ENCODE data around the gene PLA2G6.

PLA2G6 gene

DNA sequence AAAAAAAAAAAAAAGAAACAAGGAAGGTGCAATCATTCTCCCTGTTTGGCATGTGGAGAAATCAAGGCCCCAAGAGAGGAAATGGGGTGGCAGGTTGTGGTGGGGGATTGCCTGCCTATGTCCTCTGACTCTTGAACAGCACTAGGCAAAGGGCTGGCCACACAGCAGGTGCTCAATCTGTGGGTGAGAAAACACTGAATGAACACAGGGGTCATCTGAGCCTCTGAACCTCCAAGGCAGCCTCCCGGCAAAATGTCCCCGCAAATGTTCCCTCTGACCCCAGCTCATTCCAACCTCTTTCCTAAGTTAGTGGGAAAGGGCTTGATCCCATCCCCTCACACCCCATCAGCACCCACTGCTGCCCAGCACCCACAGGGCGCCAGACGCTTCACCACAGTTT, 4.6 kb downstream of the PLA2G6 start:
- peaks cover 16% of the 10 kb centered on the region for H3K4me1 ChIP-seq (ENCODE audit: control insufficient read depth, insufficient read depth, low read length)
- no peak overlapping the region for H3K9ac ChIP-seq (ENCODE audit: low read length)
- no peak overlapping the region for H3K27ac ChIP-seq (ENCODE audit: low read depth, low read length)

DNA sequence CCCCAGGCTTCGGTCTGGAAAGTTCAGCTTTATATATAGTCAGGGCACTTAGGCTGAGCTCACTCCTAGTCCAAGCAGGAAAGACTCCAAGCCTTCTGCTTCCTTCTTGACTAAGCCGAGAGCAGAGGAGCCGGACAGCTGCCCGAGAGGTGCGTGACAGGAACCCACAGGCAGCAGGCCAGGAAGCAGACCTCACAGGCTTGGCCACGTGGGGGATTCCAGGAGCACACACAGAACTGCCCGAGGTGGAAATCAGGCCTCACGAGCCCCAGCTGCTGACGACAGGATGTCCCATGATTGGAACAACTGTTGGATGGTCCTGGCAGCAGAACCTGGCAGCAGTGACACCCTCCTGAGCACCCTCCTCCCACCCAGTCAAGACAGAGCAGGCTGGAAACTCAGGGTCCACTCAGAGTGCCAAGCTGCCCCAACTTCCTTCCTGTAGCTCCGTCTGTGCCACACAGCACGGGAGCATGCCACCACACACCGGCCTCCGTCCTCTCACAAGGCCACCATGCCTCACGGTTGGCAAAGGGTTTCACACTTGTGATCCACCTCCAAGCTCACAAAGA, 5.4 kb downstream of the PLA2G6 start:
- peaks cover 16% of the 10 kb centered on the region for H3K4me1 ChIP-seq (ENCODE audit: control insufficient read depth, insufficient read depth, low read length)
- no peaks in the 10 kb centered on the region for H3K36me3 ChIP-seq (ENCODE audit: control insufficient read depth, insufficient read depth, low read length)
- no peak overlapping the region for H3K4me3 ChIP-seq (ENCODE audit: low read length)
- peak overlapping the region; percentile 40 for H3K27ac ChIP-seq (ENCODE audit: low read depth, low read length)
- H3K27me3 ChIP-seq (ENCODE audit: control insufficient read depth, insufficient read depth, low read length) = no peaks in the 10 kb centered on the region
- no peak overlapping the region for H3K9ac ChIP-seq (ENCODE audit: low read length)

More for the DNA sequence above, 4.6 kb downstream of the PLA2G6 start:
- no peak overlapping the region for H3K4me3 ChIP-seq (ENCODE audit: low read length)
- H3K36me3 ChIP-seq (ENCODE audit: control insufficient read depth, insufficient read depth, low read length) = no peaks in the 10 kb centered on the region
- no peaks in the 10 kb centered on the region for H3K27me3 ChIP-seq (ENCODE audit: control insufficient read depth, insufficient read depth, low read length)

GRCh38 chr22:38175206-38176118, 6.2 kb downstream of the PLA2G6 start:
- peaks cover 10% of the 10 kb centered on the region for H3K4me1 ChIP-seq (ENCODE audit: control insufficient read depth, insufficient read depth, low read length)
- no peaks in the 10 kb centered on the region for H3K36me3 ChIP-seq (ENCODE audit: control insufficient read depth, insufficient read depth, low read length)
- peak overlapping the region; percentile 40 for H3K27ac ChIP-seq (ENCODE audit: low read depth, low read length)
- no peak overlapping the region for H3K4me3 ChIP-seq (ENCODE audit: low read length)
- H3K27me3 ChIP-seq (ENCODE audit: control insufficient read depth, insufficient read depth, low read length) = no peaks in the 10 kb centered on the region
- no peak overlapping the region for H3K9ac ChIP-seq (ENCODE audit: low read length)

DNA sequence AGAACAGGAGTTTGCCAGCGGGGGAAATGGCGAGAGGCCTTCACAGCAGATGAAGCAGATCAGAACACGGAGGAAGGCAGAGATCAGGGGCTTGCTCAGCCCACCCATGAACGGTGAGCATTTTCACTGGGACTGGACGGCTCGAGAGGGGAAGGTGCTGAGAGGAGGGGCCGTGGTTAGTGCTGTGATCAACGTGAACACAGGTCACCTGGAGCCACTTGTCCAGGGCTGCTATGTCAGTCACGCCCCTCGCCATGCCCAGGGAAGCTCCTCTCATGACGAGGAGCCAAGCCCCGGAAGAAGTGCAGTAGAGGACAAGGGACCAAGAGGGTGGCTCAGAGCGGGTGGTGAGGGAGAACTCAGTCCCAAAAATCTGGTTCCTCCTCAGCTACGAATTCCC, 7.0 kb downstream of the PLA2G6 start:
- Histone ChIP-seq H3K4me1 (ENCODE audit: control insufficient read depth, insufficient read depth, low read length) (peaks cover 10% of the 10 kb centered on the region), H3K9ac (ENCODE audit: low read length) (no peak overlapping the region), H3K36me3 (ENCODE audit: control insufficient read depth, insufficient read depth, low read length) (no peaks in the 10 kb centered on the region), H3K4me3 (ENCODE audit: low read length) (no peak overlapping the region), H3K27ac (ENCODE audit: low read depth, low read length) (no peak overlapping the region), H3K27me3 (ENCODE audit: control insufficient read depth, insufficient read depth, low read length) (no peaks in the 10 kb centered on the region)

GRCh38 chr22:38173641-38173906, 8.1 kb downstream of the PLA2G6 start:
- Histone ChIP-seq H3K27ac (ENCODE audit: low read depth, low read length) (no peak overlapping the region), H3K36me3 (ENCODE audit: control insufficient read depth, insufficient read depth, low read length) (no peaks in the 10 kb centered on the region), H3K4me3 (ENCODE audit: low read length) (no peak overlapping the region), H3K27me3 (ENCODE audit: control insufficient read depth, insufficient read depth, low read length) (no peaks in the 10 kb centered on the region), H3K9ac (ENCODE audit: low read length) (no peak overlapping the region), H3K4me1 (ENCODE audit: control insufficient read depth, insufficient read depth, low read length) (peaks cover 10% of the 10 kb centered on the region)

DNA sequence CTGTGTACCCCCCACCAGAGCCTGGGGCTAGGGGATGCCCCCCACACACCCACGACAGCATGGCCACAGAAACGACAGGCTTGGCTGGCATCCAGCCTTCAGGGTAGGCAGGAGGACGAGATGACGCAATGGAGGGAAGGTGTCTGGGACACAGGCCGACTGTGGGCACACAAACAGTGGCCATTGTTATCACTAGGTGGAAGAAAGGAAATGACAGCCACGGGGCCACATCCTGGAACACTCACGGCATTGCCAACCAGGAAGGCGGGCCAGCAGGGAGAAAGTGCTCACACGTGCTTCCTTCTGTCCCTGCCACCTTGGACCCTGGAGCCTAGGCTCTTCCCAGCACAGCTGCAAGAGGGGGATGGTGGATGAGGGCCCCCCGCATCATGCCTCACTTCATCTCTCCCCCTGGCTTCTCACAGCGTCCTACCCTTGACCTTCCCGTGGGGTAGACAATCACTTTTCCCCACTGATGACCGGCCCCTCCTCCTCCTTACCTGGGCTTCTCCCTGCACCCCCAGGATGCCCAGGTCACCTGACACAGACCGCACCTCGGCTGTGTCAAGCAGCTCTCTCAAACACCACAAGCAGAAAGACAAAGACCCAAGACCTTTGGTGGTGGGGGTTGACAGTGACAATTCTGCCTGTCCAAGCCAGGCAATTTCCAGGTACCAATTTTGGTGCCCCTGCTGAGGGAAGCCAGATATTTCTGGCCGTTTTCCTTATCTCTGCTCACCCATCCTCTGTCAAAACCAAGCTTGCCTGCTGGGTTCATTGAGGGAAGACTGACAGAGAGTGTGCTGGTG, 8.6 kb downstream of the PLA2G6 start:
- Histone ChIP-seq H3K27ac (ENCODE audit: low read depth, low read length) (no peak overlapping the region), H3K4me3 (ENCODE audit: low read length) (no peak overlapping the region), H3K4me1 (ENCODE audit: control insufficient read depth, insufficient read depth, low read length) (peaks cover 8% of the 10 kb centered on the region), H3K36me3 (ENCODE audit: control insufficient read depth, insufficient read depth, low read length) (no peaks in the 10 kb centered on the region), H3K9ac (ENCODE audit: low read length) (no peak overlapping the region), H3K27me3 (ENCODE audit: control insufficient read depth, insufficient read depth, low read length) (no peaks in the 10 kb centered on the region)

DNA sequence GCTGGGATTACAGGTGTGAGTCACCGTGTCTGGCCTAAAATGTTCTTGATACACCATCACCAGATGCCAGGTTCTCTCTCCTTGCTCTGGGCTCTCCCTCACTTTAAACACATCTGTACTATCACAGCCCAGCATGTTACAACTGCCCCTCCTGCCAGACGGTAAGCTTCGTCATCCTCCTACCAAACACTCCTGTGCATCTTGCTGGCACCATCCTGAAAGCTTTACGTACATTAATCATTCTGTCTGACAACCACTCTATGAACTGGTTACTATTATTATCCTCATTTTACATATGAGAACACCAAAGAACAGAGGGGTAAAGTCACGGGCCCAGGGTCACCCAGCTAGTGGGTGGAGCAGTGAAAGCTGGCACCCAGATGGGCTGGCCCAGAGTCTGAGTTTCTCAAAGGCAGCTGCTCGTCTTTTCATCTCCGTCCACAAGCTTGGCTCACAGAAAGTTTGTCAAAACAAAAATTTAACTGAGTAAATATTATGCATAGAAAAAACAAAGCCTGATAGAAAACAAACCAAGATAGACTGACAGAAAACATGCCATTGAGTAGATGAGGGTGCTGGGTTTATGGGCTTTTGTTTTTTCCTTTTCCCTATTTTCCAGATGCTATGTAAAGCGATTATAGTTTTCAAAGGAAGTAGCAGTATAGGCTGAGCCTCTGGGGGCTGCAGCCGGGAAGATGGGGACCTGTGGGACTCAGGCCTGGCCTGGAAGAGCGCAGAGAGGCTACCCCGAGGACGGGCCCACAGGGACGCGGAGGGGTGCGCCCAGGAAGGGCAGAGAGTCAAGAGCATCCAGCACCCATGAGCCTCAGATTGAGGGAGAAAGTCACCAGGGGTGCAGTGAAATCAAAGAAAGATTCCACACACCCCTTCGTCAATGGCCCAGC, 9.5 kb downstream of the PLA2G6 start:
- Histone ChIP-seq H3K27ac (ENCODE audit: low read depth, low read length) (no peak overlapping the region), H3K4me3 (ENCODE audit: low read length) (no peak overlapping the region), H3K4me1 (ENCODE audit: control insufficient read depth, insufficient read depth, low read length) (peaks cover 3% of the 10 kb centered on the region), H3K36me3 (ENCODE audit: control insufficient read depth, insufficient read depth, low read length) (no peaks in the 10 kb centered on the region), H3K27me3 (ENCODE audit: control insufficient read depth, insufficient read depth, low read length) (no peaks in the 10 kb centered on the region), H3K9ac (ENCODE audit: low read length) (no peak overlapping the region)

DNA sequence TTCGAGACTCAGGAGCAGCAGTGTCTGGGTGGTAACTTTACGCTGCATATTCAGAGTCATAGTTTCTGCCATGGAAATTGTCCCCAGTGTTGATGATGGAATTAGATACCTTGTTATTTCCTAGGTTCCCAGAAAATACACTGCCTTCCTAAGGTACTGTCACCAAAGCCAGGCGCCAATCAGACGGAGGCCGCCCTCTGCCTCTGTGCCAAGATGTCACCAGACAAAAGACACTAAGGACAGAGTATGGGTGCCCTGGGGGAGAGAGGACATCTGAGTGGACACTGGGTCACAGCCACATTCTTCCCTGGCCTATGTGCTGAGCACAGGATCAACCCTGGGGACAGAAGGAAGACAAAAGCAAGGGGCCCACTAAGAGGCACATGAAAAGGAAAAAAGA, 11.2 kb downstream of the PLA2G6 start:
- H3K4me3 ChIP-seq (ENCODE audit: low read length) = no peak overlapping the region
- H3K27ac ChIP-seq (ENCODE audit: low read depth, low read length) = no peak overlapping the region
- H3K36me3 ChIP-seq (ENCODE audit: control insufficient read depth, insufficient read depth, low read length) = no peaks in the 10 kb centered on the region
- H3K4me1 ChIP-seq (ENCODE audit: control insufficient read depth, insufficient read depth, low read length) = no peaks in the 10 kb centered on the region
- no peaks in the 10 kb centered on the region for H3K27me3 ChIP-seq (ENCODE audit: control insufficient read depth, insufficient read depth, low read length)
- no peak overlapping the region for H3K9ac ChIP-seq (ENCODE audit: low read length)

GRCh38 chr22:38169116-38169515, 12.5 kb downstream of the PLA2G6 start:
- no peaks in the 10 kb centered on the region for H3K36me3 ChIP-seq (ENCODE audit: control insufficient read depth, insufficient read depth, low read length)
- no peak overlapping the region for H3K27ac ChIP-seq (ENCODE audit: low read depth, low read length)
- no peak overlapping the region for H3K9ac ChIP-seq (ENCODE audit: low read length)
- H3K4me1 ChIP-seq (ENCODE audit: control insufficient read depth, insufficient read depth, low read length) = no peaks in the 10 kb centered on the region
- H3K4me3 ChIP-seq (ENCODE audit: low read length) = no peak overlapping the region
- no peaks in the 10 kb centered on the region for H3K27me3 ChIP-seq (ENCODE audit: control insufficient read depth, insufficient read depth, low read length)

- H3K27me3 ChIP-seq (ENCODE audit: control insufficient read depth, insufficient read depth, low read length) = no peaks in the 10 kb centered on the region
- H3K36me3 ChIP-seq (ENCODE audit: control insufficient read depth, insufficient read depth, low read length) = no peaks in the 10 kb centered on the region
- no peak overlapping the region for H3K4me3 ChIP-seq (ENCODE audit: low read length)
- H3K9ac ChIP-seq (ENCODE audit: low read length) = no peak overlapping the region
- H3K4me1 ChIP-seq (ENCODE audit: control insufficient read depth, insufficient read depth, low read length) = no peaks in the 10 kb centered on the region
- H3K27ac ChIP-seq (ENCODE audit: low read depth, low read length) = peak overlapping the region; percentile 52
These were observed 13.6 kb downstream of the PLA2G6 start for GRCh38 chr22:38167988-38168407.

- Histone ChIP-seq H3K36me3 (ENCODE audit: control insufficient read depth, insufficient read depth, low read length) (no peaks in the 10 kb centered on the region), H3K27ac (ENCODE audit: low read depth, low read length) (no peak overlapping the region), H3K9ac (ENCODE audit: low read length) (no peak overlapping the region), H3K27me3 (ENCODE audit: control insufficient read depth, insufficient read depth, low read length) (no peaks in the 10 kb centered on the region), H3K4me3 (ENCODE audit: low read length) (no peak overlapping the region), H3K4me1 (ENCODE audit: control insufficient read depth, insufficient read depth, low read length) (no peaks in the 10 kb centered on the region)
These were observed 15.6 kb downstream of the PLA2G6 start for GRCh38 chr22:38165922-38166593.

Measured in rectal smooth muscle tissue (tissue), 1 donor.